Measurements from ENCODE around the gene SPNS3. TPM values are rescaled to one million over a fixed set of nuclear protein-coding genes. Genes with fewer than 3 reads are reported as not detected.
A peak's percentile ranks its signal among the peaks of the same experiment; 100 is the strongest.

Gene SPNS3
- total RNA-seq, 3 donors from 2014 or later (not counting 1 experiment from before 2014, with no cell fraction given), result 1.2 to 2.1 (median 1.9) TPM

DNA sequence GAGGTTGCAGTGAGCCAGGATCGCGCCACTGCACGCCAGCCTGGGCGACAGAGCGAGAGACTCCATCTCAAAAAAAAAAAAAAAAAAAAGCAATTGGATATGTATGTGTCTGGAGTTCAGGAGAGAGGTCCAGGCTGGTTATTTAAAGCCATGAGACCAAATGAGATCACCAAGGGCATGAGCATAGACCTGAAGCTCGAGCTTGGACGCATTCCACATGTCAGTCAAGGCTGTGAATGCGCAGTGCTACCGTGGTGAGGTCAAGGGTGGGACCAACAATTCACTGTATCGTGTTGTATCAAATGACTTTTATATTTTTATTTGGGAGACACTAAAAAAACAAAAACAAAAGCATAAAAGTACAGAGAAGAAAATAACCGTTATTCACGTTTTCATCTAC is 35.8 kb downstream of the SPNS3 start:
- Histone ChIP-seq H3K9me3 (ENCODE audit: control insufficient read depth, insufficient read depth, low read length) (no peaks in the 10 kb centered on the region), H3K27ac (ENCODE audit: low read length) (no peak overlapping the region), H3K4me3 (ENCODE audit: low read length) (no peak overlapping the region), H3K27me3 (ENCODE audit: control insufficient read depth, insufficient read depth, low read length) (no peaks in the 10 kb centered on the region), H3K4me1 (ENCODE audit: control insufficient read depth, insufficient read depth, low read length) (no peaks in the 10 kb centered on the region), H3K36me3 (ENCODE audit: control insufficient read depth, insufficient read depth, low read length) (no peaks in the 10 kb centered on the region)
- intact Hi-C loops (cut with micrococcal nuclease), result no loop called here
- no peak overlapping the region for H3K27ac Mint-ChIP-seq
- no peaks in the 10 kb centered on the region for H3K4me1 Mint-ChIP-seq
- H3K4me3 Mint-ChIP-seq, result no peak overlapping the region
- WGBS (ENCODE audit: insufficient coverage), result 93% methylated on average over 10 of the region's 12 CpGs
- H3K27me3 Mint-ChIP-seq (ENCODE audit: low read depth in 2 of 2), result peaks cover under 1 to 3% of the 10 kb centered on the region in 2 donors
- TF ChIP-seq, protein P1, sequence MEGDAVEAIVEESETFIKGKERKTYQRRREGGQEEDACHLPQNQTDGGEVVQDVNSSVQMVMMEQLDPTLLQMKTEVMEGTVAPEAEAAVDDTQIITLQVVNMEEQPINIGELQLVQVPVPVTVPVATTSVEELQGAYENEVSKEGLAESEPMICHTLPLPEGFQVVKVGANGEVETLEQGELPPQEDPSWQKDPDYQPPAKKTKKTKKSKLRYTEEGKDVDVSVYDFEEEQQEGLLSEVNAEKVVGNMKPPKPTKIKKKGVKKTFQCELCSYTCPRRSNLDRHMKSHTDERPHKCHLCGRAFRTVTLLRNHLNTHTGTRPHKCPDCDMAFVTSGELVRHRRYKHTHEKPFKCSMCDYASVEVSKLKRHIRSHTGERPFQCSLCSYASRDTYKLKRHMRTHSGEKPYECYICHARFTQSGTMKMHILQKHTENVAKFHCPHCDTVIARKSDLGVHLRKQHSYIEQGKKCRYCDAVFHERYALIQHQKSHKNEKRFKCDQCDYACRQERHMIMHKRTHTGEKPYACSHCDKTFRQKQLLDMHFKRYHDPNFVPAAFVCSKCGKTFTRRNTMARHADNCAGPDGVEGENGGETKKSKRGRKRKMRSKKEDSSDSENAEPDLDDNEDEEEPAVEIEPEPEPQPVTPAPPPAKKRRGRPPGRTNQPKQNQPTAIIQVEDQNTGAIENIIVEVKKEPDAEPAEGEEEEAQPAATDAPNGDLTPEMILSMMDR (IDR thresholded peaks at IDR 0.05), result no peak
- DNase-seq, result no peak
- no peak for ATAC-seq
- no peaks in the 10 kb centered on the region for H3K36me3 Mint-ChIP-seq
- H3K9me3 Mint-ChIP-seq, result no peaks in the 10 kb centered on the region

DNA sequence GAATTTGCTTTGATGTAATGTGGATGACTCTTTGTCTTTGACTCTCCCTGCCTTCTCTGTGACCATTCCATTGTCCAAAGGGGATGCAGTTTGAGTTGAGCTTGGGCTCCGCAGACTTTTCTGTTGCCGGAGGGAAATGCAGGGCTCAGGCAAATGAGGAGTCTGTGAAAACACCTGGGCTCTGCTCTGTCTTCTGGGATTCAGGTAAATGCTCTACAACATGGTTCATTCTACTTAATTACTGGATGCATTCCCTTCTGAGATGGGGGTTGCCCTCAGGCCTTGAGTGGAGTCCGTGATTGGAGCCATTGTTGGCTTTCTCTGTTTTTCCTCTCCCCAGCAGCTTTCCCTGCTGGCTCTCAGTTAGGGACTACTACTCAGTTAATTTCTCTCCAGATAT is 38.5 kb downstream of the SPNS3 start:
- H3K27ac Mint-ChIP-seq, result no peak overlapping the region
- WGBS (ENCODE audit: insufficient coverage), result 97% methylated on average over 3 of the region's 3 CpGs
- no peaks in the 10 kb centered on the region for H3K36me3 Mint-ChIP-seq
- TF ChIP-seq, protein P1 (IDR thresholded peaks at IDR 0.05), result no peak
- intact Hi-C loops (cut with micrococcal nuclease), result no loop called here
- H3K4me1 Mint-ChIP-seq, result no peaks in the 10 kb centered on the region
- peaks cover 6 to 9% of the 10 kb centered on the region in 2 donors for H3K27me3 Mint-ChIP-seq (ENCODE audit: low read depth in 2 of 2)
- no peak overlapping the region for H3K4me3 Mint-ChIP-seq
- ATAC-seq (no peak), DNase-seq (no peak)
- Histone ChIP-seq H3K4me1 (ENCODE audit: control insufficient read depth, insufficient read depth, low read length) (no peaks in the 10 kb centered on the region), H3K36me3 (ENCODE audit: control insufficient read depth, insufficient read depth, low read length) (no peaks in the 10 kb centered on the region), H3K27ac (ENCODE audit: low read length) (no peak overlapping the region), H3K4me3 (ENCODE audit: low read length) (no peak overlapping the region), H3K27me3 (ENCODE audit: control insufficient read depth, insufficient read depth, low read length) (no peaks in the 10 kb centered on the region), H3K9me3 (ENCODE audit: control insufficient read depth, insufficient read depth, low read length) (no peaks in the 10 kb centered on the region)
- H3K9me3 Mint-ChIP-seq, result no peaks in the 10 kb centered on the region

DNA sequence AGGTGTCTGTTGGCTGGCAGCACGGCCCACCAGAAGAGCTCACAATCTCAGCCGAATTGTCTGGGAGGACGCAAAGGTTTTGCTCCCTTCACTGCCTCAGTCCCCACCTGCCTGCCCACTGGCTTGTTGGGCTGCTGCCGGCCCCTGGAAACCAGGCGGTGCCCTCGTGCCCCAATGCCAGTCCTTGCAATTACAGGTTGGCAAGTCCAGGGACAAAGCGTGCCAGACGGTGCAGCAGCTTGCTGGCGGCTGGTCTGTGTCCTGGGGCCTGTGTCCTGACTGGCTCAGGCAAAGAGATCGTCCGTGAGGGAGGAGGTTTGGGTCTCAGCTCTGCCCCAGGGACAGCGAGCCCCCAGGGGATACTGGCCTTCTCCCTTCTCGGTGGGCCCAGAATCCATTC is 40.4 kb downstream of the SPNS3 start:
- no peaks in the 10 kb centered on the region for H3K4me1 ChIP-seq (ENCODE audit: control insufficient read depth, insufficient read depth, low read length)
- ATAC-seq, result no peak
- H3K4me1 Mint-ChIP-seq, result no peaks in the 10 kb centered on the region
- TF ChIP-seq, protein P1 (IDR thresholded peaks at IDR 0.05), result no peak
- H3K4me3 ChIP-seq (ENCODE audit: low read length), result no peak overlapping the region
- H3K36me3 Mint-ChIP-seq, result no peaks in the 10 kb centered on the region
- H3K9me3 Mint-ChIP-seq, result no peaks in the 10 kb centered on the region
- DNase-seq, result no peak
- no peaks in the 10 kb centered on the region for H3K9me3 ChIP-seq (ENCODE audit: control insufficient read depth, insufficient read depth, low read length)
- H3K27ac Mint-ChIP-seq, result no peak overlapping the region
- intact Hi-C loops (cut with micrococcal nuclease), result no loop called here
- H3K27me3 ChIP-seq (ENCODE audit: control insufficient read depth, insufficient read depth, low read length), result no peaks in the 10 kb centered on the region
- no peaks in the 10 kb centered on the region for H3K36me3 ChIP-seq (ENCODE audit: control insufficient read depth, insufficient read depth, low read length)
- H3K27me3 Mint-ChIP-seq (ENCODE audit: low read depth in 2 of 2), result peaks cover 6% of the 10 kb centered on the region in 2 donors
- no peak overlapping the region for H3K4me3 Mint-ChIP-seq
- WGBS (ENCODE audit: insufficient coverage), result 95% methylated on average over 13 of the region's 13 CpGs
- H3K27ac ChIP-seq (ENCODE audit: low read length), result no peak overlapping the region

DNA sequence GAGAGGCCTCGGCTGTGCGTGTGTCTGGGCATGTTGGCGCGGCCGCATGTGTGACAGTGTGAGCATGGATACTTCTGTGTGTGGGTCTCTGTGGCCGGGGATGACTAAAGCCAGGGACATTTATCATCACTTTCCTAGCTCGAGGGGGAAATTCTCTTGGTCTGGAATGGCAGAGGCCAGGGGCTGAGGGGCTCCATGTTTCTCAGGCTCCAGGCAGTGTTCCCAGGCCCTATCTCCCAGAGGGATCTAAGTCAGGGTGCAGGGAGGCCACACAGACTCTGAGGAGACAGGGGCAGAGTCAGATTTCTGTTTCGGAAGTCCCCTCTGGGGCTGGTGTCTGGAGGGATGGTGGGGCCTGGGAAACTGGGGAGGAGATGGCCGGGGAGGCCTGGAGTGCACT is 41.3 kb downstream of the SPNS3 start:
- intact Hi-C loops (cut with micrococcal nuclease), result no loop called here
- Histone ChIP-seq H3K27me3 (ENCODE audit: control insufficient read depth, insufficient read depth, low read length) (no peaks in the 10 kb centered on the region), H3K4me3 (ENCODE audit: low read length) (no peak overlapping the region), H3K36me3 (ENCODE audit: control insufficient read depth, insufficient read depth, low read length) (no peaks in the 10 kb centered on the region), H3K9me3 (ENCODE audit: control insufficient read depth, insufficient read depth, low read length) (no peaks in the 10 kb centered on the region), H3K27ac (ENCODE audit: low read length) (no peak overlapping the region), H3K4me1 (ENCODE audit: control insufficient read depth, insufficient read depth, low read length) (peaks cover under 1% of the 10 kb centered on the region)
- Mint-ChIP-seq H3K4me1 (peaks cover 0 to 1% of the 10 kb centered on the region in 2 donors), H3K27ac (peak overlapping the region in 1 of 2 donors; percentile 35), H3K36me3 (no peaks in the 10 kb centered on the region), H3K4me3 (no peak overlapping the region), H3K9me3 (no peaks in the 10 kb centered on the region), H3K27me3 (ENCODE audit: low read depth in 2 of 2) (peaks cover 6% of the 10 kb centered on the region in 2 donors)
- no peak for ATAC-seq
- DNase-seq, result no peak
- WGBS (ENCODE audit: insufficient coverage), result 91% methylated on average over 9 of the region's 9 CpGs
- TF ChIP-seq, protein P1 (IDR thresholded peaks at IDR 0.05), result no peak

All from natural killer cell (primary cell).